Stimulated activated CD4-positive, alpha-beta T cell treated with anti-CD3 and anti-CD28 coated beads, Interleukin-1b, Interleukin-23, amount 100 ng/mL, for 24 hours (primary cell): ENCODE data around the gene UBXN7.
"Not testable (repeated sequence)": the region's sequence is repeated elsewhere in the genome, so short reads cannot be mapped to it uniquely, and the experiment has no call there.

ENCODE experiments used
- DNase-seq, 4 experiments: peaks; one replicate each; pipeline ENCODE4 v3.0.0-alpha.2; 2020; ENCODE audit warnings: low read depth in 4 of 4, low spot score in 1 of 4

UBXN7 gene

GRCh38 chr3:196418601-196419000, 13.6 kb downstream of the UBXN7 start:
- DNase-seq, result no peak

DNA sequence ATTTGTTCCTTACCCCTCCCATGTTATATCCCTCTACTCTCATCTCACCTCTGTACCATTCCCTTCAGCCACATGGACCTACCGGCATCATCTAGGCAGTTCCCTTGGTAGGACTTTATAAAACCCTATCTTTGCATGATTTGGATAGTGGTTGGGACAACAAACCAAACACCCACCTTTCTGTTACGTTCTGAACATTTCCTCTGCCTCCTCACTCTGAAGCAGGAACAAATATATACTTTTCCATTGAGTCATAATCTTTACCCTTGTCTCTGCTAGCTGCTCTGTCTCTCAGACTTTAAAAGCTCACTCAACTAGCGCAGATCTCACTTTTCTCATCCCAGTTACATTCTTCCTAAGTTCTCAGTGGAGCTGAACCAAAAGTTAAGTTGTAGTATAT, 17.8 kb downstream of the UBXN7 start:
- no peak for DNase-seq

DNA sequence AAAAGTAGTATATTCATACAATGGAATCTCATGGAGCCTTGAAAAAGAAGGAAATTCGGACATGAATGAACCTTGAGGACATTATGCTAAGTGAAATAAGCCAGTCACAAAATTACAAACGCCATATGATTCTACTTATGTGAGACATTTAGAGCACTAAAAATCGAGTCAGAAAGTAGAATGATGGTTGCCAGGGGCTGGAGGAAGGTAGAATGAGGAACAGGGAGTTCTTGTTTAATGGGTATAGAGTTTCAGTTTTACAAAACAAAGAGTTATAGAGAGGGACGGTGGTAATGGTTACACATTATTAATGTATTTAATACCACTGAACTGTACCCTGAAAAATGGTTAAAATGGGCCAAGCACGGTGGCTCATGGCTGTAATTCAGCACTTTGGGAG, 19.5 kb downstream of the UBXN7 start:
- DNase-seq, result no peak

- no peak for DNase-seq
Observed at GRCh38 chr3:196409409-196409808, 22.8 kb downstream of the UBXN7 start.

GRCh38 chr3:196408565-196409300, 23.5 kb downstream of the UBXN7 start:
- DNase-seq, result no peak

GRCh38 chr3:196406811-196407470, 25.3 kb downstream of the UBXN7 start:
- no peak for DNase-seq

- no peak for DNase-seq
Observed at GRCh38 chr3:196400331-196400730, 31.9 kb downstream of the UBXN7 start.

- no peak for DNase-seq
Observed at GRCh38 chr3:196399485-196399945, 32.7 kb downstream of the UBXN7 start.

GRCh38 chr3:196398782-196399181, 33.4 kb downstream of the UBXN7 start:
- DNase-seq, result no peak

- DNase-seq, result no peak
Observed at GRCh38 chr3:196397941-196398340, 34.3 kb downstream of the UBXN7 start.

DNA sequence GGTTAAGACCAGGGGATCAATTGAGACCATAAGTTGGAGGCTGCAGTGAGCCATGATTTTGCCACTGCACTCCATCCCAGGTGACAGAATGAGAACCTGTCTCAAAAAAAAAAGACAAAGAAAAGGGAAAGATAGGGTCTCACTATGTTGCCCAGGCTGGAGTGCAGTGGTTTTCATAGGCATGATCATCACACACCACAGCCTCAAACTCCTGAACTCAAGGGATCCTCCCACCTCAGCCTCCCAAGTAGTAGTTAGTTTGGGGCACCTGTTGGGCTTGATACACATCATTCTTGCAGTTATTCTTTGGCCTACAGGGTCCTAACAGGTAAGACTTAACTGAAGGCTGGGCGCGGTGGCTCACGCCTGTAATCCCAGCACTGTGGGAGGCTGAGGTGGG, 42.1 kb downstream of the UBXN7 start:
- DNase-seq, result no peak

GRCh38 chr3:196388956-196389355, 43.3 kb downstream of the UBXN7 start:
- no peak for DNase-seq

DNA sequence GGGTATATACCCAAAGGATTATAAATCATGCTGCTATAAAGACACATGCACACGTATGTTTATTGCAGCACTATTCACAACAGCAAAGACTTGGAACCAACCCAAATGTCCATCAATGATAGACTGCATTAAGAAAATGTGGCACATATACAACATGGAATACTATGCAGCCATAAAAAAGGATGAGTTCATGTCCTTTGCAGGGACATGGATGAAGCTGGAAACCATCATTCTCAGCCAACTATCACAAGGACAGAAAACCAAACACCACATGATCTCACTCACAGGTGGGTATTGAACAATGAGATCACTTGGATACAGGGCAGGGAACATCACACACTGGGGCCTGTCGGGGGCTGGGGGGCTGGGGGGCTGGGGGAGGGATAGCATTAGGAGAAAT, 44.3 kb downstream of the UBXN7 start:
- DNase-seq, result not testable (repeated sequence)

- not testable (repeated sequence) for DNase-seq
Observed at GRCh38 chr3:196386797-196387196, 45.4 kb downstream of the UBXN7 start.

DNA sequence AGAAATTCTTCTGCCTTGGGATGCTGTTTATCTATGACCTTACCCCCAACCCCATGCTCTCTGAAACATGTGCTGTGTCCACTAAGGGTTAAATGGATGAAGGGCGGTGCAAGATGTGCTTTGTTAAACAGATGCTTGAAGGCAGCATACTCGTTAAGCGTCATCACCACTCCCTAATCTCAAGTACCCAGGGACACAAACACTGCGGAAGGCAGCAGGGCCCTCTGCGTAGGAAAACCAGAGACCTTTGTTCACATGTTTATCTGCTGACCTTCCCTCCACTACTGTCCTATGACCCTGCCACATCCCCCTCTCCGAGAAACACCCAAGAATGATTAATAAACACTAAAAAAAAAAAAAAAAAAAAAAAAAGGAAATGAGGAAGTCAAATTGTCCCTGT, 46.2 kb downstream of the UBXN7 start:
- not testable (repeated sequence) for DNase-seq

GRCh38 chr3:196385446-196385845, 46.8 kb downstream of the UBXN7 start:
- DNase-seq, result not testable (repeated sequence)

DNA sequence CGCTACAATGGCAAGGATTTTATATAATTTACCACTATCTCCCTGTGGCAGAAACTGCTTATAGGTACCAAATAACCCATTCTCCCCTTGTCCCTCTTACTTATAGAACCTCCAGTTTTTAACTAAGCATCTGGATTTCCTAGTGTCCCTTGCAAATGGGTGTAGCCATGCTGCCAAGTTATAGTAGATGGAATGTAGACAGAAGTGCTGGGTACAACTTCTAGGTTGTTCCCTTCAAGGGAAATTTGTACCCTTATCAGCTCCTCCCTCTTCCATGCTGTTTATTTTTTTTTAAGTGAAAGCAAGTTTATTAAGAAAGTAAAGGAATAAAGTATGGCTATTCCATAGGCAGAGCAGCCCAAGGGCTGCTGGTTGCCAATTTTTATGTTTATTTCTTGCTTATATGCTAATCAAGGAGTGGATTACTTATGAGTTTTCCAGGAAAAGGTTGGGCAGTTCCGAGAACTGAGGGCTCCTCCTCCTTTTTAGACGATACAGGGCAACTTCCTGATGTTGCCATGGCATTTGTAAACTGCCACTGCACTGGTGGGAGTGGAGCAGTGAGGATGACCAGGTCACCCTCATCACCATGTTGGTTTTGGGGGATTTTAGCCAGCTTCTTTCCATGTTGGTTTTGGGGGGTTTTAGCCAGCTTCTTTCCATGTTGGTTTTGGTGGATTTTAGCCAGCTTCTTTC, 53.9 kb downstream of the UBXN7 start:
- DNase-seq, result no peak

GRCh38 chr3:196377321-196377720, 54.9 kb downstream of the UBXN7 start:
- DNase-seq, result no peak

DNA sequence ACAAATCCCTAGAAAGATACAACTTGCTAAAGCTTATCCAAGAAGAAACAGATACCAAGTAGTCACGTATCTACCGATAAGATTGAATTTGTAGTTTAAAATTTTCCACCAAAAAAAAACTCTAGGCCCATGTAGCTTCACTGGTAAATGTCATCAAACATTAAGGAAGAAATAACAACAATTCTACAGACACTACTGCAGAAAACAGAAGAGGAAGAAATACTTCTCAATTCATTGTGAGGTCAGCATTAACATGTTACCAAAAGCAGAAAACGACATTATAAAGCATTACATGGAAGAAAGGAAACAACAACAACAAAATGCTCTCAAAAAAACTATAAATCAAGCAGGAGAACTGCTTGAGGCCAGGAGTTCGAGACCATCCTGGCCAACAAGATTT, 66.5 kb downstream of the UBXN7 start:
- DNase-seq, result no peak

- DNase-seq, result no peak
Observed at GRCh38 chr3:196360586-196360985, 71.6 kb downstream of the UBXN7 start.

DNA sequence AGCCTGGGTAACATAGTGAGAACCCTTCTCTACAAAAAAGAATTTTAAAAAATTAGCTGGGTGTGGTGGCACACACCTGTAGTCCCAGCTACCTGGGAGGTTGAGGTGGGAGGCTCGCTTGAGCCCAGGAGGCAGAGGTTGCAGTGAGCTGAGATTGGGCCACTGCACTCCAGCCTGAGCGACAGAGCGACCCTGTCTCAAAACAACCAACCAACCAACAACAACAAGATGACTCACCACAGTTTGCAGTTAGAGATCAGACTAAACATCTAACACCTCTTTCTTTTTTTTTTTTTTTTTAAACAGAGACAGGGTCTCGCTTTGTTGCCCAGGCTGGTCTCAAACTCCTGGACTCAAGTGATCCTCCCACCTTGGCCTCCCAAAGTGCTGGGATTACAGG, 73.7 kb downstream of the UBXN7 start:
- DNase-seq, result not testable (repeated sequence)

DNA sequence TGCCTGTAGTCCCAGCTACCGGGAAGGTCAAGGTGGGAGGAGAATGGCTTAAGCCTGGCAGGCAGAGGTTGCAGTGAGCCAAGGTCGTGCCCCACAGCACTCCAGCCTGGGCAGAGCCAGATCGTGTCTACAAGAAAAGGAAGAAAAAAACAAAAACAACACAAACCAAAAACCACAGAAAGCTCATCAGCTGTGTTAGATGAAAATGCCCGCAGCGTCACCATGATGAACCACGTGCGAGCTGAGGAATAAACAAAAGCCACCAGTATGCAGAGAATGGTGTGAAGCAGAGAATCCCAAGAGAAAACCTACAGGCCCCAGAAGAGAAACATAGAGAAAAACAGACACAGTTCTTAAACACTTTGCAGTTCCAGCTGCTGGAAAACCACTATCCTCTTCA, 74.3 kb downstream of the UBXN7 start:
- DNase-seq, result no peak
